Brain microvascular endothelial cell (primary cell): Measurements from ENCODE around the gene KIF1A.

Experiments used
- DNase-seq: peaks from one replicate; pipeline ENCODE4 v3.0.0-alpha.2; 2020
- H3K27ac ChIP-seq: fragments of 250-450 bp; sonication (Bioruptor Pico); 2 replicates; pipeline ENCODE4 v1.5.1; 2020; ENCODE audit warnings: mild to moderate bottlenecking, moderate library complexity
- H3K27me3 ChIP-seq: fragments of 250-450 bp; sonication (Bioruptor Pico); replicated peaks from 2 replicates; pipeline ENCODE4 v1.5.1; 2020; ENCODE audit warnings: mild to moderate bottlenecking
- H3K36me3 ChIP-seq: fragments of 250-450 bp; sonication (Bioruptor Pico); replicated peaks from 2 replicates; pipeline ENCODE4 v1.5.1; 2020; ENCODE audit warnings: mild to moderate bottlenecking
- H3K4me3 ChIP-seq: 2 replicates; pipeline ENCODE4 v1.5.1; 2011; ENCODE audit warnings: low read depth, mild to moderate bottlenecking, control low read depth, low read length, moderate library complexity
- in situ Hi-C: cut with HindIII; loops from 2 replicates; pipeline ENCODE4 v1.10.0; 2017; ENCODE audit warnings: low sequenced_read_pairs, low pct_ligation_motif_present
- TF ChIP-seq, protein P1 (sequence below): IDR thresholded peaks from 2 replicates; pipeline ENCODE4 v1.5.1; 2011; ENCODE audit warnings: low read depth, mild to moderate bottlenecking, moderate library complexity, low read length, control low read depth, inconsistent platforms; ENCODE audit errors: missing control alignments

Gene KIF1A

GRCh38 chr2:240814946-240815760, 4.9 kb downstream of the KIF1A start:
- in situ Hi-C loops: no loop called here
- Histone ChIP-seq H3K27me3 (peaks cover 19% of the 10 kb centered on the region), H3K4me3 (no peak overlapping the region), H3K36me3 (no peaks in the 10 kb centered on the region), H3K27ac (no peak overlapping the region)
- no peak for DNase-seq
- TF ChIP-seq, protein P1, sequence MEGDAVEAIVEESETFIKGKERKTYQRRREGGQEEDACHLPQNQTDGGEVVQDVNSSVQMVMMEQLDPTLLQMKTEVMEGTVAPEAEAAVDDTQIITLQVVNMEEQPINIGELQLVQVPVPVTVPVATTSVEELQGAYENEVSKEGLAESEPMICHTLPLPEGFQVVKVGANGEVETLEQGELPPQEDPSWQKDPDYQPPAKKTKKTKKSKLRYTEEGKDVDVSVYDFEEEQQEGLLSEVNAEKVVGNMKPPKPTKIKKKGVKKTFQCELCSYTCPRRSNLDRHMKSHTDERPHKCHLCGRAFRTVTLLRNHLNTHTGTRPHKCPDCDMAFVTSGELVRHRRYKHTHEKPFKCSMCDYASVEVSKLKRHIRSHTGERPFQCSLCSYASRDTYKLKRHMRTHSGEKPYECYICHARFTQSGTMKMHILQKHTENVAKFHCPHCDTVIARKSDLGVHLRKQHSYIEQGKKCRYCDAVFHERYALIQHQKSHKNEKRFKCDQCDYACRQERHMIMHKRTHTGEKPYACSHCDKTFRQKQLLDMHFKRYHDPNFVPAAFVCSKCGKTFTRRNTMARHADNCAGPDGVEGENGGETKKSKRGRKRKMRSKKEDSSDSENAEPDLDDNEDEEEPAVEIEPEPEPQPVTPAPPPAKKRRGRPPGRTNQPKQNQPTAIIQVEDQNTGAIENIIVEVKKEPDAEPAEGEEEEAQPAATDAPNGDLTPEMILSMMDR: no peak

DNA sequence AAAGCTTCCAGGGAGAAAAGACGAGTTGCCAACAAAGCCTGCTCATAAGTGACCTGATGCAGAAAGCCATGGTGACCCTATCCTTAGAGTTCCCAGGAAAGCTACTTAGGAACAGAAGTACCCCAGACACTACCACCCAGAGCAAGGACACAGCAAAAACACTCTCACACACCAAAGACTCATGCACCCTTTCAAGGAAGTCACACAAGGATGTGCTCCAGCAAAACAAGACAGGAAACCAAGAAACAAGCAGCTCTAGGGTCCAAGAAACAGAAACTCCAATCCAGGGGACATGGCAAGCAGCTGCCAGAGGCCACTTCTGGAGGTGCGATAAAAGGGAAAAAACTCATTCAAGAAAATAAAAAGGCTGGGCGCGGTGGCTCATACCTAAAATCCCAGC, 5.7 kb downstream of the KIF1A start:
- Histone ChIP-seq H3K4me3 (no peak overlapping the region), H3K27ac (no peak overlapping the region), H3K36me3 (no peaks in the 10 kb centered on the region), H3K27me3 (peaks cover 13% of the 10 kb centered on the region)
- DNase-seq: no peak
- in situ Hi-C loops: no loop called here
- TF ChIP-seq, protein P1: no peak

- Histone ChIP-seq H3K36me3 (no peaks in the 10 kb centered on the region), H3K4me3 (no peak overlapping the region), H3K27me3 (peaks cover 5% of the 10 kb centered on the region), H3K27ac (no peak overlapping the region)
- TF ChIP-seq, protein P1: no peak
- in situ Hi-C loops: no loop called here
- DNase-seq: no peak
Measured at GRCh38 chr2:240813231-240813921, 6.6 kb downstream of the KIF1A start.

DNA sequence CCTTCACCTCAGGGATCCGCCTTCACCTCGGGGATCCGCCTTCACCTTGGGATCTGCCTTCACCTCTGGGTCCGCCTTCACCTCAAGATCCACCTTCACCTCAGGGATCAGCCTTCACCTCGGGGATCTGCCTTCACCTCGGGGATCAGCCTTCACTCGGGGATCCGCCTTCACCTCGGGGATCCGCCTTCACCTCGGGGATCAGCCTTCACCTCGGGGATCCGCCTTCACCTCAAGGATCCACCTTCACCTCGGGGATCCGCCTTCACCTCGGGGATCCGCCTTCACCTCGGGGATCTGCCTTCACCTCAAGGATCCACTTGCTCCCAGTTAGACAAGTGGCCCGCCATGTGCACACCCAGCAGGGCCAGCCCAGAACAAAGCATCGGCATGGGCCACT, 7.3 kb downstream of the KIF1A start:
- in situ Hi-C loops: no loop called here
- TF ChIP-seq, protein P1: no peak
- Histone ChIP-seq H3K36me3 (no peaks in the 10 kb centered on the region), H3K4me3 (no peak overlapping the region), H3K27me3 (no peaks in the 10 kb centered on the region), H3K27ac (no peak overlapping the region)
- no peak for DNase-seq

GRCh38 chr2:240812301-240812680, 7.7 kb downstream of the KIF1A start:
- no peak overlapping the region for H3K4me3 ChIP-seq
- in situ Hi-C loops: no loop called here
- H3K27me3 ChIP-seq: no peaks in the 10 kb centered on the region
- no peaks in the 10 kb centered on the region for H3K36me3 ChIP-seq
- no peak overlapping the region for H3K27ac ChIP-seq
- no peak for DNase-seq
- TF ChIP-seq, protein P1: no peak
